Activated naive CD8-positive, alpha-beta T cell treated with anti-CD3 and anti-CD28 coated beads, Interleukin-2, amount 50 U/mL, for 24 hours (primary cell): Measurements from ENCODE around the gene MRM3.
"Not testable (repeated sequence)": the region's sequence is repeated elsewhere in the genome, so short reads cannot be mapped to it uniquely, and the experiment has no call there.

ENCODE experiments used
- ATAC-seq: fragments of 150-1000 bp; cut with Tn5 transposase; one replicate; pipeline ENCODE4 v1.10.0; 2021
- DNase-seq: peaks from one replicate; pipeline ENCODE4 v3.0.0; 2021
- H3K27ac Mint-ChIP-seq: one replicate; pipeline ENCODE4 v1.8.0; 2021; ENCODE audit warnings: mild to moderate bottlenecking, mixed read lengths
- H3K27me3 Mint-ChIP-seq: one replicate; pipeline ENCODE4 v1.8.0; 2021; ENCODE audit warnings: mixed read lengths
- H3K36me3 Mint-ChIP-seq: one replicate; pipeline ENCODE4 v1.8.0; 2021; ENCODE audit warnings: low read depth, mixed read lengths
- H3K4me1 Mint-ChIP-seq: one replicate; pipeline ENCODE4 v1.8.0; 2021; ENCODE audit warnings: mixed read lengths
- H3K4me3 Mint-ChIP-seq: one replicate; pipeline ENCODE4 v1.8.0; 2021; ENCODE audit warnings: mild to moderate bottlenecking, moderate library complexity, mixed read lengths
- H3K9me3 Mint-ChIP-seq: one replicate; pipeline ENCODE4 v1.8.0; 2021; ENCODE audit warnings: mixed read lengths

Gene MRM3

GRCh38 chr17:797236-797840 lies 15.2 kb downstream of the MRM3 start:
- H3K27ac Mint-ChIP-seq, result no peak overlapping the region
- DNase-seq (no peak), ATAC-seq (no peak)
- peaks cover 3% of the 10 kb centered on the region for H3K36me3 Mint-ChIP-seq
- H3K4me3 Mint-ChIP-seq, result no peak overlapping the region
- H3K9me3 Mint-ChIP-seq, result no peaks in the 10 kb centered on the region
- no peaks in the 10 kb centered on the region for H3K27me3 Mint-ChIP-seq
- peaks cover 6% of the 10 kb centered on the region for H3K4me1 Mint-ChIP-seq

DNA sequence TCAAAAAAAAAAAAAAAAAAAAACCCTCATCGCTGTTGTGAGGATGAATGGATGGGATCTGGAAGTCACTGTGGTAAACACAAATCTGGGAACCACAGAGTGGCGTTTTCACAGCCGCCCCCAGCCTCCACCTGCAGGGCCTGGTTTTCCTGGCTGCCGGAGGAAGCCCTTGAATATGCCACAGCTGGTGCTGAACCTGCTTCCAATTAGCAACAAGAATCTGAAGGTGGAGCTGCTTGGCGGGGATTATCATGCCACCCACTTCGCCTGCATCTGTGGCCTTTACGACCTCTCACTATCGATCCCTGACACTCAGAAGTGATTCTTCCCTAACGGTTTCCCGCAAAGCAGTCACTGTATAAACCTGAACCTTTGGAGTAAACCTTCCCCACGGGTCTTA lies 16.1 kb downstream of the MRM3 start:
- Mint-ChIP-seq H3K9me3 (no peaks in the 10 kb centered on the region), H3K36me3 (no peaks in the 10 kb centered on the region), H3K27me3 (no peaks in the 10 kb centered on the region), H3K4me1 (peaks cover 6% of the 10 kb centered on the region), H3K27ac (no peak overlapping the region), H3K4me3 (no peak overlapping the region)
- no peak for ATAC-seq
- DNase-seq, result no peak

- no peak overlapping the region for H3K27ac Mint-ChIP-seq
- H3K4me1 Mint-ChIP-seq, result peaks cover 6% of the 10 kb centered on the region
- no peak for DNase-seq
- no peak overlapping the region for H3K4me3 Mint-ChIP-seq
- no peaks in the 10 kb centered on the region for H3K27me3 Mint-ChIP-seq
- no peaks in the 10 kb centered on the region for H3K9me3 Mint-ChIP-seq
- no peak for ATAC-seq
- H3K36me3 Mint-ChIP-seq, result no peaks in the 10 kb centered on the region
Measured at GRCh38 chr17:799261-799660, 17.1 kb downstream of the MRM3 start.

DNA sequence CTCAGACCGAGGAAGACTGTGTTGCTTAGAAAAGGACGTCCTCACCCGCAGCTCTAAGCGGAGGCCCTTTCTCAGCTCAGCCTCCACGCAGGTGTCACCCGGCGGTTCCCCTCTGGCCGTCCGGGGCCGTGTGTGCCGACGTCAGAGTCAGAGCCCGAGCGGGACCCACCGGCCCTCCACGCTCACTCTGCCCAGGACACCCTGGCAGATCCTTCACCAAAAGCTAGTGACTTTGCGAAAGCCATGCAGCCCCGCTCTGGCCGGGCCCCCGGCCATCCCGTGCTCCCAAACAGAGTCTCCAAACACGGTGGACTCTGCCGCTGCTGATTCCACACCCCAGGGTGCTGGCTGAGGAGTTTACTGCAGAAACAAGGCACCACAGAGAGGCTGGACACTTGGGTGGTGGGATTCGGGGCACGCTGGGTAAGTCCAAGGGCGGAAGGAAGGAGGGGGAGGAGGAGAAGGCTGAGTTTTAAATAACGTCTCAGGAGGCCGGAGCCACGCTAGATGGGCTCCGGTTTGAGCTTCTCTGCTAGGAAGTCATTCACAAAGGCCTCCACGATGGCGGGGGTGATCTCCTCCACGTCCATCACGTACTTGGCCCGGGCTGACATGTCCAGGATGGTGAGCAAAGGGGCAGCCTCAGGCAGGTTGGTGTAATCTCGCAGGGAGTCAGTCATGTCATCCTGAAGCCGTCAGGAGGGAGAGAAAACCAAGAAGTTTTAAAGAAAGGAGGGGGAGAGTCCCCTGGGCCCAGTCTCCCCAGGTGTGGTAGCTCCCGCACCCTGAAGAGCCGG lies 18.5 kb downstream of the MRM3 start:
- H3K27me3 Mint-ChIP-seq, result no peaks in the 10 kb centered on the region
- no peak overlapping the region for H3K27ac Mint-ChIP-seq
- no peaks in the 10 kb centered on the region for H3K36me3 Mint-ChIP-seq
- H3K4me3 Mint-ChIP-seq, result no peak overlapping the region
- no peaks in the 10 kb centered on the region for H3K9me3 Mint-ChIP-seq
- DNase-seq (no peak), ATAC-seq (no peak)
- H3K4me1 Mint-ChIP-seq, result no peaks in the 10 kb centered on the region

DNA sequence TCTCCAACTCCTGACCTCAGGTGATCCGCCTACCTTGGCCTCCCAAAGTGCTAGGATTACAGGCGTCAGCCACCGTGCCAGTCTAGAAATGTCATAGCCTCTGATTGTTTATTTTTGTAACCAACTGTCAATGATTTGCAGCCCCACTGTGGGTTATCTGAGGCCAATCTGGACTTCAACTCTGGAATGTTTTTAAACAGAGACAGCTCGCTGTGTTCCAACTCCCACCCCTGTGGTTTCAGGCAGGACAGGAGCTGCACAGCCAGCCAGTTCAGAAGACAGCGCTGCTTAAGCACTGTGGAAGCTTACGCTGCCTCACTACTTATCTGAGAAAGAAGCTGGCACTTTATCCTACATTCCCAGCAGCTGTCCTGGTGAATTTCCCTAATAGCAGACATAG lies 19.5 kb downstream of the MRM3 start:
- Mint-ChIP-seq H3K4me1 (no peaks in the 10 kb centered on the region), H3K4me3 (no peak overlapping the region), H3K27me3 (no peaks in the 10 kb centered on the region), H3K27ac (no peak overlapping the region), H3K36me3 (no peaks in the 10 kb centered on the region), H3K9me3 (no peaks in the 10 kb centered on the region)
- DNase-seq, result no peak
- no peak for ATAC-seq

DNA sequence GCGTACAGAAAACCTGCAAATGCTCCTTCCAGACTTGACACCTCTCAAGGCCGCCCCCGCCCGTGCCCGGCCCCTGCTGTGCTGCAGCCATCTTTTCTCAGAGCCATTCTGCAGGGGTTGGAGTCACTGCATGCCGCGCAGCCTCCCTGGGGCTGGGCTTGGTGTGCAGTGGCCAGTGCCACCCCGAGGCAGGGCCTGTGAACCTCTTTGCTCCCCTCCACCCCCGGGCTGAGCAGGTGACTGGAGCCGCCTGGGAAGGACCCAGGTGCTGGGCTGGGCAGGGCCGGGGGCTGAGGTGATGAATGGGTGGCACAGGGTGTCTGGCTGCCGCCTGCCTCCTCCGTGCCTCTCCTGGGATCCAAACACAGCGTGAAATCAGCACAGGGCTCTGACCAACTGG lies 20.3 kb downstream of the MRM3 start:
- DNase-seq, result no peak
- Mint-ChIP-seq H3K27me3 (no peaks in the 10 kb centered on the region), H3K9me3 (no peaks in the 10 kb centered on the region), H3K36me3 (no peaks in the 10 kb centered on the region), H3K4me3 (no peak overlapping the region), H3K4me1 (no peaks in the 10 kb centered on the region), H3K27ac (no peak overlapping the region)
- no peak for ATAC-seq

DNA sequence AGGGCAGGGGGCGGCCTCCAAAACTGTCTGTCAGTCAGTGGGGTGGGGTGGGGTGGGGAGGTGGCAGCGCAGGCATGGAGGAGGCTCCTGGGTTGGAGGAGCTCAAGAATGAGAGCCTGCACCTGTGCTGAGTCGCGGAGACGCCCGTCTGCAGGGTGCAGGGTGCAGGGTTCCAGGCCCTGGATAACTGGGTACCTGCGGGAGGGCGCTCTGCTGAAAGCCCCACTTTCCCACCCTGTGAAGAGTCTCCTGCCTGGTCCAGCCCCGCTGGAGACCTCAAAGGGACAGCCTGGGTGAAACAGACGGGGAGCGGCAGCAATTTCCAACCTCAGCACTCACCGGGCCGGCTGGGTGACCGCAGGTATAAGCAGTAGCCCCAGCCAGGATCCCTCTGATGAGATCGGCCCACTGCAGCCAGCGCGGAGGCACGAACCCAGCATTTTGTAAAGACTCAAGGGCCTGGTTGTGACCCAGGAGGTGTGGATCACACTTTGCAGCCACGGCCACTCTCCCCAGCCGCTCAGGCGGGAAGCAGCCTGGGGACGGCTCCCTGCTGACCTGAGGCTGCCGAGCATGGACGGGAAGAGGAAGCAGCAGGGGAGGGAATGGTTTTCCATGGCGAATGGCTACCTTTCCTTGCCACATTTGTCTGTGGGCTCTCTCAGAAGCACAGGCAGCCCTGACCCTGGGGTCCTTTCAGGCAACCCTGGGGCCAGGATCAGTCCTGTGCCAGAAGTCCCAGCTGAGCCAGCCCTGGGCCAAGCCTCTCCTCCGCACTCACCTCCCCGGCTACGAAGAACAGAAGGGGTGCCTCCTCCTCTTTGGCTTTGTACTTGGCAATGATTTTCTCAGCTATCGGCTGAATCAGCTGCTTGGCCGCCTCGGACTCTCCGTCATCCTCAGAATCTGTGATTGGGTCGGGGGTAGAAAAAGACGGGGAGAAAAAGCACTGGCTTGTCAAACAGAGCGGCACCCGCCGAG lies 21.0 kb downstream of the MRM3 start:
- Mint-ChIP-seq H3K4me1 (no peaks in the 10 kb centered on the region), H3K36me3 (no peaks in the 10 kb centered on the region), H3K4me3 (no peak overlapping the region), H3K27me3 (no peaks in the 10 kb centered on the region), H3K27ac (no peak overlapping the region), H3K9me3 (no peaks in the 10 kb centered on the region)
- ATAC-seq (no peak), DNase-seq (no peak)

DNA sequence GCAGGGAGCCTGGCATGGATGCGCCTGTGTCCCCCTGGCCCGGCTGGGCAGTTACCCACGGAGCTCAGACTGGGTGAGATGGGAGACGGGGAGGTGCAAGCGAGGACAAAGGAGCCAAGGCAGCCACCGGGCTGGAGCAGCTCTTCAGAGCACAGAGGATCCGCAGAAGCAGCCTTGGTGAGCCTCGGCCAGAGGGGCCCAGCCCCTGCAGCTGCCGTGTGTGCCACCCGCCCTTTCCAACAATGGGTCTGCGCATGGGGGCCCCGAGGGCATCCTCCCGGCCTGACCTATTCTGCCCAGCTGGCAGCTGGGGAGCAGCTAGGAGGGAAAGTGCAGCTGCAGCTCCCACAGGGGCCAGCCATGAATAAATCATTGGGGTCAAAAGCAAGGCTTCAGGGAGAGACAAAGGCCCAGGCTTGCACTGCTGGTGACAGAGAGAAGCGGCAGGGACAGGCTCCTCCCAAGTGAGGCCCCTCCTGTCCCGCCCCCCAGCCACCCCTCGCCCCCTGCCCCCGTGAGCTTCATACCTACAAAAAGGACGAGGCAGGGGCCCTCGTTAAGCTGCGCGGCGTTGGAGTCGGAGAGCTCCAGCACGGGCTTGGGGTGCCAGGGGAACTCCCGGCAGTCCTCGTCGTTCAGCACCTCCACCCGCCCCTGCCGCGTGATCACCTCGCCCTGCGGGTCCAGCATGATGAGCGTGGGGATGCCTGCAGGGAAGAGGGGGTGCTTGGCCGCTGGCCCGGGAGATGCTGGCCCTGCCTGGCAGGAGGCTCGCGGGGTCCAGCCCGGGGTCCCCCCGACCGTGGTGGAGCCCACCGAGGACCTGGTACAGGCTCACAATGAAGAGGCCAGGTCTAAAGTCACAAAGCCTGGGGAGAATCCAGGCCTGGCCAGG lies 22.6 kb downstream of the MRM3 start:
- H3K4me1 Mint-ChIP-seq, result no peaks in the 10 kb centered on the region
- H3K4me3 Mint-ChIP-seq, result no peak overlapping the region
- H3K9me3 Mint-ChIP-seq, result no peaks in the 10 kb centered on the region
- no peak for DNase-seq
- H3K36me3 Mint-ChIP-seq, result no peaks in the 10 kb centered on the region
- no peak for ATAC-seq
- H3K27ac Mint-ChIP-seq, result no peak overlapping the region
- no peaks in the 10 kb centered on the region for H3K27me3 Mint-ChIP-seq

DNA sequence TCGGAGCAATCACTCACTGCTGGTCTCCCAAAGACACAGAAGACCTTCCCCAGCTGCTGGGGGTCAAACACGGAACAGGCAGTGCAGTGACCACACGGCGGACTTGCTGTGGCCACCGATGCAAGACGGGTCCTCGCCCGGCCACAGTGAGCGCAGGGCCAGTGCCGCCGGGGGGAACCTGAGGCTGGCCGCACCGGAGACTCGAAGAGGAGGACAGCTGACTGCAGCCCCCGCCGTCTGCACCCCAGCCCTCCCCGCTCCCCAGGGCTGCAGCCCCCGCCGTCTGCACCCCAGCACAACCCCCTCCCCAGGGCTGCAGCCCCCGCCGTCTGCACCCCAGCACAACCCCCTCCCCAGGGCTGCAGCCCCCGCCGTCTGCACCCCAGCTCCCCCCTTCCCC lies 23.7 kb downstream of the MRM3 start:
- H3K27me3 Mint-ChIP-seq, H3K9me3 Mint-ChIP-seq, DNase-seq, H3K4me3 Mint-ChIP-seq, H3K36me3 Mint-ChIP-seq, ATAC-seq, H3K27ac Mint-ChIP-seq, H3K4me1 Mint-ChIP-seq: not testable (repeated sequence)

GRCh38 chr17:806346-806745 lies 24.2 kb downstream of the MRM3 start:
- no peak for ATAC-seq
- Mint-ChIP-seq H3K27me3 (no peaks in the 10 kb centered on the region), H3K36me3 (no peaks in the 10 kb centered on the region), H3K4me3 (no peak overlapping the region), H3K4me1 (no peaks in the 10 kb centered on the region), H3K9me3 (no peaks in the 10 kb centered on the region), H3K27ac (no peak overlapping the region)
- DNase-seq, result no peak

DNA sequence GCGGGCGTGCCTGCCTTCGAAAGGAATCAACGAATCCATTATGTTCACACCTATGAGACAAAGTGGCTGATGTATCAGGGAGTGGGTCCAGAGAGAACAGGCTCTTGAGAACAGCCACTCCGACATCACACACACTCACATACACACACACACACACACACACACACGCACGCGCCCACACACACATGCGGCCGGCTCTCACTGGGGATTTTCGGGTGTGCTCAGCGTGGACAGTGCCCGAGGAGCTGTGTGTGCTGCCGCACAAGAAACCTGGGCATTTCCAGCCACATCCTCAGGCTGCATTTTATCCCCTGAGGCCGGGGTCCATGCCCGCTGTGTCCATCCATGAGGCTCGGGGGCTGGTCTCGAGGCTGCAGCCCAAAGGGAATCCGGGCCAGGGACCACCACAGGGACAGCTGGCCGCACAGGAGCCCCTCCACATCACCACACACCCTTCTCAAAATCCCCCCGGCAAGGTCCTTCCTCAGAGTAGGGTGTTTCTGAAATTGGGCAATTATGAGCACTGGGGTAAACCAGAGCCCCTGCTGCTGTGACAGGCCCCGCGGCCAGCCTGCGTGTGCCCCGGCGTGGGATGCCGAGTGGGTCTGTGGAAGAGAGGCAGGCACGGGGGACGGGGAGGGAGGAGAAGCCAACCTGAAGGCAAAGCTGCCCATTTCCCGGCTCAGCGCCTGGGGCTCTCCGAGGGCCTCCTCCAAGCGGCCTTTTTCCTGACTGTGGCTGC lies 24.8 kb downstream of the MRM3 start:
- H3K4me1 Mint-ChIP-seq, result no peaks in the 10 kb centered on the region
- no peaks in the 10 kb centered on the region for H3K36me3 Mint-ChIP-seq
- no peak for ATAC-seq
- no peaks in the 10 kb centered on the region for H3K27me3 Mint-ChIP-seq
- H3K27ac Mint-ChIP-seq, result no peak overlapping the region
- H3K9me3 Mint-ChIP-seq, result no peaks in the 10 kb centered on the region
- H3K4me3 Mint-ChIP-seq, result no peak overlapping the region
- DNase-seq, result no peak

DNA sequence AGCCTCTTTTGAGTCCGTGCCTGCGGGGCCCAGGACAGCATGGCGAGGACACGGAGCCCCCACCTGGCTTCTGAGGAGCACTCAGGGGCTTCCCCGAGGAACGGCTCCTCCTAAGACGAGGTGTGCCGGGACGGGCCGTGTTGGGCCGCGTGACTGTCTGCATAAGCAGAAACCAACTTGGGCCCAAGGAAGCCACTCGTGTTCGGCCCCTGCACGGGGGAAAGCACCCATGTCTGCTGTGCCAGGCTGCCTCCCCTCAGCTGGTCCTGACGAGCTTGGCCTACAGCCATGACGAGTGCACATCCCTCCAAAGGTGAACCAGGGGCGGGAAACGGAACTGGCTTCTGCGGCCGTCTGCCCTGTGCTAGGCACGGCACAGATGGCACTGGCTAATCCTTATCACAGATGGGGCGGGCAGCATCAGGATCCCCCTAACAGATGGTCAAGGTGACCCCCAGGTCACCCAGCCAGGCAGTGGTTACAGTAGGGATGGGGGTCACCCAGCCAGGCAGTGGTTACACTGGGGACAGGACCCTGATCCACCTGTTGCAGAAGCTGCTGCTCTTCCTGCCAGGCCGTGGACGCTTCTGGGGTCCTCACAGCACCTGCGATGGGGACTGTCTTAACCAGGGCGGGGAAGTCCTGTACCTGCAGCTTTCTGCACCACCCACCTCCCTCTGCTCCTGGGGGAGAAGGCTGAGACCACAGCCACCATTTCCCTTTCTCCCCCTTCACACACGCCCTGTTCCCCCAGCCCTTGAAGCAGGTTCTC lies 25.6 kb downstream of the MRM3 start:
- DNase-seq (no peak), ATAC-seq (no peak)
- no peak overlapping the region for H3K4me3 Mint-ChIP-seq
- no peak overlapping the region for H3K27ac Mint-ChIP-seq
- no peaks in the 10 kb centered on the region for H3K4me1 Mint-ChIP-seq
- no peaks in the 10 kb centered on the region for H3K36me3 Mint-ChIP-seq
- peaks cover 2% of the 10 kb centered on the region for H3K27me3 Mint-ChIP-seq
- H3K9me3 Mint-ChIP-seq, result peaks cover 3% of the 10 kb centered on the region
